Suprapubic skin (tissue), 4 donors: ENCODE measurements around the gene PCMTD2. TPM values are rescaled to one million over a fixed set of nuclear protein-coding genes. Genes with fewer than 3 reads are reported as not detected.

Experiments
- DNase-seq, 2 donors: peaks; one replicate each; pipeline ENCODE4 v3.0.0-alpha.2; 2019; ENCODE audit warnings: low spot score in 2 of 2
- H3K27ac ChIP-seq: fragments of 200-600 bp; sonication (generic); one replicate; pipeline ENCODE4 v1.5.1; 2019
- H3K27me3 ChIP-seq: fragments of 200-600 bp; sonication (generic); one replicate; pipeline ENCODE4 v1.5.1; 2019
- H3K36me3 ChIP-seq: fragments of 200-600 bp; sonication (generic); one replicate; pipeline ENCODE4 v1.5.1; 2019
- H3K4me1 ChIP-seq: fragments of 200-600 bp; sonication (generic); one replicate; pipeline ENCODE4 v1.5.1; 2019
- H3K4me3 ChIP-seq: fragments of 200-600 bp; sonication (generic); one replicate; pipeline ENCODE4 v1.5.1; 2019; ENCODE audit warnings: mild to moderate bottlenecking
- H3K9me3 ChIP-seq: fragments of 200-600 bp; sonication (generic); one replicate; pipeline ENCODE4 v1.5.1; 2019
- EP300 ChIP-seq: sonication (generic); formaldehyde crosslinking; IDR thresholded peaks from one replicate; pipeline ENCODE4 v1.6.1; 2017; ENCODE audit warnings: antibody characterized with exemption
- POLR2A ChIP-seq, 2 donors: fragments of 450-650 bp; IDR thresholded peaks; one replicate each; pipeline ENCODE4 v1.6.1; 2017; ENCODE audit warnings: antibody characterized with exemption in 2 of 2, mild to moderate bottlenecking in 2 of 2, moderate library complexity in 2 of 2
- POLR2AphosphoS5 ChIP-seq, 3 donors: sonication (generic); formaldehyde crosslinking; IDR thresholded peaks; one replicate each; pipeline ENCODE4 v1.6.1; 2017; ENCODE audit warnings: antibody characterized with exemption in 3 of 3
- WGBS: methylation state at CpG from one replicate; pipeline ENCODE4 v1.1.5; 2018; 5-methylcytosine and 5-hydroxymethylcytosine counted together
- total RNA-seq, 4 donors: library from RNA; depleted of rRNA; stranded (reverse); fragments of >200 nt; gene quantifications; one replicate each; pipeline ENCODE4 v1.1.0, GENCODE V29; 2016
- TF ChIP-seq, protein P1 (sequence below), 2 donors: fragments of 200-600 bp in 1 of 2; fragments of 450-650 bp in 1 of 2; sonication (generic) in 1 of 2; IDR thresholded peaks; one replicate each; pipeline ENCODE4 v1.5.1; 2016 to 2019; ENCODE audit warnings: antibody characterized with exemption in 2 of 2, mild to moderate bottlenecking in 1 of 2, moderate library complexity in 1 of 2

PCMTD2 gene
- total RNA-seq, 4 donors from 2014 or later, result 102 to 245 (median 147) TPM

DNA sequence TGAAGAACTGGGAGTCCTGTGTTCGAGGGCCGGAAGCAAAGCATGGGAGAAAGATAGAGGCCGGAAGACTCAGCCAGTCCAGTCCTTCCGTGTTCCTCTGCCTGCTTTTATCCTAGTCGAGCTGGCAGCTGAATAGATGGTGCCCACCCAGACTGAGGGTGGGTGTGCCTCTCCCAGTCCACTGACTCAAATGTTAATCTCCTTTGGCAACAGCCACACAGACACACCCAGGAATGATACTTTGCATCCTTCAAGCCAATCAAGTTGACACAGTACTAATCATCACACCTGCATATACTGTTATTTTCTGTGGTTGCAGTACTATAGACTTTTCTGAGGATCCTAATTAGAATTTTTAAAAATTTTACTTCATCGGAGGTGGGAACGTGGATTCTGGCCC, 21.3 kb downstream of the PCMTD2 start:
- 87% methylated on average over 7 of the region's 7 CpGs for WGBS

DNA sequence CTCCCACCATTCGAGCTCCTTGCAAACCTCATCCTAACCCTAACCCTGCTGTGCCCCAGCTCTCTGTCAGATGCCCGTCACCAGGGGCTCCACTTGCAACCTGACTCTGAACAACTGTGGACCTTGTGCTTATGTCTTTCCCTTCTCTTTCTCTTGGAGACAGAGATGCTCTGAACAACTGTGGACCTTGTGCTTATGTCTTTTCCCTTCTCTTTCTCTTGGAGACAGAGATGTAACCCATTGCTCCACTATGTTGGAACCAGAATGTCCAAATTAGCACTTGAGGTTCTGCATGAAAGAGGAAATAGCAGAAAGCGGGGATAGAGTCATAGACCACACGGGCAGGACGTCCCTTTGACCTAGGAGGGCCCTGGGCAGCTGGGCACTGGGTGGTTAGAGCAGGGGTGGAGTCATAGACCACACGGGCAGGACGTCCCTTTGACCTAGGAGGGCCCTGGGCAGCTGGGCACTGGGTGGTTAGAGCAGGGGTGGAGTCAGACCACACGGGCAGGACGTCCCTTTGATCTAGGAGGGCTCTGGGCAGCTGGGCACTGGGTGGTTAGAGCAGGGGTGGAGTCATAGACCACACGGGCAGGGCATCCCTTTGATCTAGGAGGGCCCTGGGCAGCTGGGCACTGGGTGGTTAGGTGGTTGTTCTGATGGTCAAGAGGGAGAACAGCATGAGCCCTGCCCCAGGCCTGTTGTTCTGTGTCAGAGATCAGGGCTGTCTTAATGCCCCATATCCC, 22.2 kb downstream of the PCMTD2 start:
- H3K4me1 ChIP-seq, result no peaks in the 10 kb centered on the region
- no peak for DNase-seq
- peaks cover 23% of the 10 kb centered on the region for H3K36me3 ChIP-seq
- no peak overlapping the region for H3K27ac ChIP-seq
- H3K4me3 ChIP-seq, result no peak overlapping the region
- TF ChIP-seq, protein P1, sequence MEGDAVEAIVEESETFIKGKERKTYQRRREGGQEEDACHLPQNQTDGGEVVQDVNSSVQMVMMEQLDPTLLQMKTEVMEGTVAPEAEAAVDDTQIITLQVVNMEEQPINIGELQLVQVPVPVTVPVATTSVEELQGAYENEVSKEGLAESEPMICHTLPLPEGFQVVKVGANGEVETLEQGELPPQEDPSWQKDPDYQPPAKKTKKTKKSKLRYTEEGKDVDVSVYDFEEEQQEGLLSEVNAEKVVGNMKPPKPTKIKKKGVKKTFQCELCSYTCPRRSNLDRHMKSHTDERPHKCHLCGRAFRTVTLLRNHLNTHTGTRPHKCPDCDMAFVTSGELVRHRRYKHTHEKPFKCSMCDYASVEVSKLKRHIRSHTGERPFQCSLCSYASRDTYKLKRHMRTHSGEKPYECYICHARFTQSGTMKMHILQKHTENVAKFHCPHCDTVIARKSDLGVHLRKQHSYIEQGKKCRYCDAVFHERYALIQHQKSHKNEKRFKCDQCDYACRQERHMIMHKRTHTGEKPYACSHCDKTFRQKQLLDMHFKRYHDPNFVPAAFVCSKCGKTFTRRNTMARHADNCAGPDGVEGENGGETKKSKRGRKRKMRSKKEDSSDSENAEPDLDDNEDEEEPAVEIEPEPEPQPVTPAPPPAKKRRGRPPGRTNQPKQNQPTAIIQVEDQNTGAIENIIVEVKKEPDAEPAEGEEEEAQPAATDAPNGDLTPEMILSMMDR (IDR thresholded peaks at IDR 0.05), result no peak
- TF ChIP-seq EP300, result no peak
- no peak for TF ChIP-seq POLR2AphosphoS5 (IDR thresholded peaks at IDR 0.05)
- no peak for TF ChIP-seq POLR2A (IDR thresholded peaks at IDR 0.05)
- no peaks in the 10 kb centered on the region for H3K27me3 ChIP-seq
- 87% methylated on average over 9 of the region's 10 CpGs for WGBS
- no peaks in the 10 kb centered on the region for H3K9me3 ChIP-seq

More for the DNA sequence above, 21.3 kb downstream of the PCMTD2 start:
- no peak for TF ChIP-seq EP300
- no peak for TF ChIP-seq POLR2A (IDR thresholded peaks at IDR 0.05)
- no peak for TF ChIP-seq POLR2AphosphoS5 (IDR thresholded peaks at IDR 0.05)
- TF ChIP-seq, protein P1 (IDR thresholded peaks at IDR 0.05), result no peak
- H3K27ac ChIP-seq, result no peak overlapping the region
- H3K9me3 ChIP-seq, result no peaks in the 10 kb centered on the region
- no peaks in the 10 kb centered on the region for H3K4me1 ChIP-seq
- H3K27me3 ChIP-seq, result no peaks in the 10 kb centered on the region
- no peak for DNase-seq
- H3K36me3 ChIP-seq, result peaks cover 31% of the 10 kb centered on the region
- H3K4me3 ChIP-seq, result no peak overlapping the region

DNA sequence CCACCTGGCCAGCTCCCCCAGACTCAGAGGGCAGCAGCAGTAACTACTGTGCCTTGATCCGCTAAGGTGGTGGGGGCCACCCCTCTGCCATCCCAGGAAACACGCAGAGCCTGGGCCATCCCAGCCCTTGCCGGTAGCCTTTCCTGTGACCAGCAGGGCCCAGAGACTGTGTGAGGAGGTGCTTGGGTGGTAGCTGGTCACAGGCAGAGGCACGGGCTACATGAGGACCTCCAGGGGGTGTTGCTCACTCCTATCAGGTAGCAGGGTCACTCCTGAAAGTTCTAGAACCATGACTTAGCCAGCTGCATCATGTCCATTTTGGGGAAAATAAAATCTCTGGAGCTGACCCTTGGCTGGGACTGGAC, 22.8 kb downstream of the PCMTD2 start:
- H3K27ac ChIP-seq, result no peak overlapping the region
- 100% methylated on average over 2 of the region's 4 CpGs for WGBS
- H3K4me1 ChIP-seq, result no peaks in the 10 kb centered on the region
- DNase-seq, result no peak
- H3K36me3 ChIP-seq, result peaks cover 17% of the 10 kb centered on the region
- no peaks in the 10 kb centered on the region for H3K9me3 ChIP-seq
- TF ChIP-seq POLR2A (IDR thresholded peaks at IDR 0.05), result no peak
- TF ChIP-seq EP300, result no peak
- no peak for TF ChIP-seq POLR2AphosphoS5 (IDR thresholded peaks at IDR 0.05)
- TF ChIP-seq, protein P1 (IDR thresholded peaks at IDR 0.05), result no peak
- no peak overlapping the region for H3K4me3 ChIP-seq
- H3K27me3 ChIP-seq, result no peaks in the 10 kb centered on the region

DNA sequence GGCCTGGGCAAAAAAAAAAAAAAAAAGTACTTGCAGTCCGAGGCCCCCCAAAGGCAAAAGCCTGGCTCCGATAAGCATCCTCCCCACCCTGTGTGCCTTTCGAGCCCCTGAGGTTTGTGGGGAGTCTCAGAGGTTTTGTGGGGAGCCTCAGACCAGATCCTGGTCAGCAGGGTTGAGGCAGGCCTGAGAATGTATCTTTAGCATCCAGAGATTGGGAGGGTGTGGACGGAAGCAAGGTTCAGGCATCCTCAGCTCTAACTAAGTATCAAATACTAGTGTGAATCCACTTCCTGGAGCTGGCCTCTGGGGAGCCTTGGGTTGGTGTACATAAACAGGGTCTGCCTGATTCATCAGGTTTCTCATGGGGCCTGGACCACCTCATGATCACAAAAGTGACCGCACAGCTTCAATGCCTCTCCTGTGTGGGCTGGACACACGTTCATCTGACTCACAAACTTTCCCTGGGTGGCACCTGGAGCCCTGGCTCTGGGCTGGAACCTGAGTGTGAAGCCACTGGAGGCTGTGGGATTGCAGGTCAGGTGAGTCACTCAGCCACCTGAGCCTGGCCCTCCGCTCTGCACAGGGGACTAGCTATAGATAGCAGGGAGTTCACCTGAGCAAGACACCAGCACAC, 24.4 kb downstream of the PCMTD2 start:
- TF ChIP-seq POLR2A (IDR thresholded peaks at IDR 0.05), result no peak
- TF ChIP-seq EP300, result no peak
- no peak for TF ChIP-seq POLR2AphosphoS5 (IDR thresholded peaks at IDR 0.05)
- TF ChIP-seq, protein P1 (IDR thresholded peaks at IDR 0.05), result no peak
- no peaks in the 10 kb centered on the region for H3K27me3 ChIP-seq
- no peak overlapping the region for H3K4me3 ChIP-seq
- H3K9me3 ChIP-seq, result no peaks in the 10 kb centered on the region
- H3K4me1 ChIP-seq, result no peaks in the 10 kb centered on the region
- no peak for DNase-seq
- H3K36me3 ChIP-seq, result peaks cover under 1% of the 10 kb centered on the region
- WGBS, result 82% methylated on average over 6 of the region's 7 CpGs
- no peak overlapping the region for H3K27ac ChIP-seq

DNA sequence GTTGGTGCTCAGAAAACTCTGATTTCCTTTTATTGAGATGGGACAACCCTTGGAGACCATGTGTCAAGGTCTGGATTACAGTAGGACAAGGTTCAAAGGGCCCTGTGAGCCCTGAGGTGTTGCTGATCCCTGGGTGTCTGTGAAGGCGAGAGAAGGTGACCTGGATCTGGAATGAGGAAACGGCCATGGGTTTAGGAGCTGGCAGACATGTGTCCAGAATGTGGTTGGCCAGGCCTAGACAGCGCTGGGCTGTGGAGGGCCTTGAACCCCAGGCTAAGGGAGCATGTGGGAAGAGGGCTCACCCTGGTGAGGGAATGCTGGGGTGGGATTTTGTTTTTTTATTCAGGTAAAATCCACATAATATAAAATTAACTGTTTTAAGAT, 24.9 kb downstream of the PCMTD2 start:
- Histone ChIP-seq H3K9me3 (no peaks in the 10 kb centered on the region), H3K4me3 (no peak overlapping the region), H3K27ac (no peak overlapping the region), H3K36me3 (no peaks in the 10 kb centered on the region), H3K4me1 (no peaks in the 10 kb centered on the region), H3K27me3 (no peaks in the 10 kb centered on the region)
- no peak for TF ChIP-seq POLR2A (IDR thresholded peaks at IDR 0.05)
- no peak for DNase-seq
- 93% methylated on average over 3 of the region's 3 CpGs for WGBS
